GM19351 (cell line): ENCODE measurements around the gene FNIP2.
"Not testable (repeated sequence)": the region's sequence is repeated elsewhere in the genome, so short reads cannot be mapped to it uniquely, and the experiment has no call there.

Source experiments
- ATAC-seq: cut with Tn5 transposase; IDR thresholded peaks from one replicate; pipeline ENCODE4 v1.9.1; 2021; ENCODE audit warnings: mild to moderate bottlenecking, moderate library complexity; ENCODE audit not compliant: unreplicated experiment

The FNIP2 gene

DNA sequence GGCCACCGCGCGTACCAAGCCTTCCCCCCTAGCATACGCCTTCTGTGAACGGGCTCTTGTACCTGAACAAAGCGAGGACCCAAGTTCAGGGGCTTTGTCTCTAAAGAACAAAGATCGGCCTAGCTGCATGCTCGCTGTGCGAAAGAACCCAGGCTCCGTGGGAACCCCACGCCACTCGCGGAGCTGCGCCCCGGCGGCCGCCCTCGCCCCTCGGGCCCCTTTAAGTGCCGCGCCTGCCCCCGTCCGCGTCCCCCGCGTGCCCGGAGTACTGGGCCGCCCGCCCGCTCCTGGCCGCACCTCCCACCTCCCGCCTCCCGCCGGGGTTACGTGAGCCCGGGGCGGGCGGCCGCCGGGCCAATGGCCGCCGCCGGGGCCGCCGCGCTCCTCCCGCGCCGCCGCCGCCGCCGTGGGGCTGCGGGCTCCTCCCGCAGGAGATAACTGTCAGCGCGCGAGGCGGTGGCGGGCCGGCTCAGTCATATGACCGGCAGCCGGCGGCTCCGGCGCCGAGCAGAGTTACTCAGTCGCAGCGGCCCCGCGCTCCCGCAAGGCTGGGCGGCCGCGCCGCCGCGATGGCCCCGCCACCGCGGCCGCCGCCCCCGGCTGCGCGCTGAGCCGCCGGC is at the start of gene FNIP2:
FNIP2 (plus strand) TSS at position 472 of the 620 bp plus-strand sequence. CDS start 187 bp downstream, outside the sequence.
- peak; percentile 77 for ATAC-seq

DNA sequence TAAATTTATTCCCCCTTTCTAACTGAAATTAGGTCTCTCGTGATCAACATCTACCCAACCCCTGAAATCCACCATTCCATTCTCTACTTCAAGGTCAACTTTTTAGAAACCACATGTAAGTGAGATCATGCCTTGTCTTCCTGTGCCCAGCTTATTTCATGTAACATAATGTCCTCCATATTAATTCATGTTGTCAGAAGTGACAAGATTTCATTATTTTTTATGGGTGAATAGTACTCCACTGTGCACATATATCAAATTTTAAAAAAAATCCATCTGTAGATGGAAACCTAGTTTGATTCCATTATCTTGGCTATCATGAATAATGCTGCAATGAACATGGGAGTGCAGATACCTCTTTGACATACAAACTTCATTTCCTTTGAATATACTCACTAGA is 47.1 kb upstream of the FNIP2 start:
- no peak for ATAC-seq

DNA sequence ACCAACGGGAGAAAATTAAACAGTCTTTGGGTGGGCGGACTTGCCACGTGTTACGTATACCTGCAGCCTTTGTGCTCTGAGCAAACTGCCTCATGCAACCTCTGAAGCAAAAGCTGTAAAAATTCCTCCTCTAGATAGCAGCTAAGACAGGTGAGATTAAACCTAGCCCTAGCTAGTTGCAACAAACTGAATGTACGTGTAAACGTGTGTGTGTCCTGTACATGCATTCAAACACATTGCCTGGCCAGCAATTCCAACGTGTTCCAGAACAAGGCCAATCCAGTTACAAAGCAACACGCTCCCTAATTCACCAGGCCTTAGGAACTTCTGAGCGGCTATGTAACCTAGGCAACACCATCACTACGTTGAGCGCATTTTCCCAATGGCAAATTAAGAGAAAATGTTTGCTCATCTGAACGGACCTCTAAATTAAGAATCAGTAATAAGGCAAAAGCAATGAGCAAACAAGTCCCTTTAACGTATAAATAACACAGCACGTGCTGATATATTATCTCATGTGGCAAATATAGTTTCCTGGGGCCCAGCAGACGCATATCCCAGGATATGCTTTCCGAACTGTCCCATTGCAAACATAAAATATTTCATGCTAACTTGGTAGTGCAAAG is 46.4 kb upstream of the FNIP2 start:
- no peak for ATAC-seq

DNA sequence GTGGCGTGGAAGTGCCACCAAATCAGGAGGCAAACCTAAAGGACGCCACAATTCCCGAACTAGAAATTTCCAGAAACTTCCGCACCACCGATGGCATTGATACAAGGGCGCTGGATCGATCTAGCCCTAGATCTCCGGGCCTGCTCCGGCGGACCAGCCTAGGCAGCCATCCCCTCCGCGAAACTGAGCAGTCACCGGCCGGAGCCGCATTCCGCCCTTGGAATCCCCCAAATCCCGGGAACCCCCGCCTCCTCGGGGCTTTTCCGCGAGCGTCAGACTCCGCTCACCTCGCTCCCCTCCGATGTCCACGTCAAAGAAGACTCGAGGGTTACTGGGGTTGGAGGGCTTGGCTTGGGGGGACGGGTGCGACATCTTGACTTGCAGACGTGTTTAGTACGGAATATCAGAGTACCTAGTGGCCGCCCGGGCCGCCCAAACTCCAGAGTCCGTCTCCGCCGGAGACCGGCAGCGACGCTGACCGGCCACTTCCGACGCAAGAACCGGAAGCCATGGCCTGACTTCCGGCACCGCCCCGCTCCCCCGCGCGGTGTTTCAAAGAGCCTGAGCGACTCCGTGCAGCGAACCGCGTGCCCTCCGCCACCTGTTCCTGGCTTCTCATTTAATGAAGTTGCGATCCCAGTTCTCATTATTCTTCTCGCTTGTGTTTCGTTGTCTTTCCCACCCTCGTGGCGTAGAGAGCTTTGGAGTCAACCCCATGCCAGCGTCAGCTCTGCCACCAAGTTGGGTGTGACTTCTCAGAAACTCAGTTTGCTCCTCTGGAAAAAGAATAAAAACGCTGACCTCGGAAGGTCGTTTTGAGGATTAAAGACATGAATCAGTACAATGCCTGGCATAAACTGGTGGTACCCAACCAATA is 45.7 kb upstream of the FNIP2 start, which contains the start of gene PPID:
PPID (minus strand) TSS at position 480 of the 877 bp plus-strand sequence; CDS start at position 372, 108 bp downstream.
- ATAC-seq = peak; percentile 97

DNA sequence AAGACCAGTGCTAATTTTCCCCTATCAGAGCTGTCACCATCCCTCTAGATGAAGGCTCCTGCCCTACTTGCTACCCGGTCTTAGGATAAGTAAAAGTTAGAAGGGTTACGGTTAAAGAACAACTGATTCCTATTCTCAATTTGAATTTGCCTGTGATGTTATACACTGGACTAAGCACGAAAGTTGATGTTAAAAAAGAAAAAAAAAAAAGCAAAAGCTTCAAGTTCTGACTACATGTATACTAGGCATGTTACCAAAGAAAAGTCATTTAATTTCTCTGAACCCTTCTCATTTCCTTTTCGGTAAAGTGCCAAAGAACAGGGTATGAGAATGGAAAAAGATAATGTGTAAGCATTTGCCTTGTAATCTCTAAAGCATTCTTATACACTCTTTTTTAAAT is 44.2 kb upstream of the FNIP2 start:
- no peak for ATAC-seq

DNA sequence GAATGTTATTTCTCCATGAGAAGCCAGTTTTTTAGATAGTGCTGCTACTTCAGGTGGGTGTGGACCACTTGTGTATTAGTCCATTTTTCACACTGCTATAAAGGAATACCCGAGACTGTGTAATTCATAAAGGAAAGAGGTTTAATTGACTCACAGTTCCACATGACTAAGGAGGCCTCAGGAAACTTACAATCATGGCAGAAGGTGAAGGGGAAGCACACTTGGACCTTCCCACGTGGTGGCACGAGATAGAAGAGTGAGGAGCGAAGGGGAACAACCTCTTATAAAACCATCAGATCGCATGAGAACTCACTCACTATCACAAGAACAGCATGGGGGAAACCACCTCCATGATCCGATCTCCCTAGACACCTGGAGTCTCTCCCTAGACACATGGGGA is 42.2 kb upstream of the FNIP2 start:
- no peak for ATAC-seq

DNA sequence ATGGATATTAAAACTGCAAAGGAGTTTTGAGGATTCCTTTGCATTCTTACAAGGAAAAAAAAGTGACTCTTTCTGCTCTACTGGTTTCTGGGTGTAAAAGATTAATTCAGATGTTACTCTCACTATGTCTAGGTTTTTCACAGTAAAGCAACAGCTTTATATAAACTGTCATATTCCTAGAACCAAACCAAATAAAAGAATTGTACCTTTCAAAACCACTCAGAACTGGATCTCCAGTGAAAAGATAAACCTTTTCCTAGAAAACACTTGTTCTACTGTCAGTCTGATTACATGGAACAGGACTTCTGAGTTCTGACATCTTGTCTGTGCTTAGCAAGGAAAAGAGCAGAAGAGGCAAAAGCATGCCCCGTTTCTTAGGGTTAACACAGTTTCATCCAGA is 40.6 kb upstream of the FNIP2 start:
- no peak for ATAC-seq

DNA sequence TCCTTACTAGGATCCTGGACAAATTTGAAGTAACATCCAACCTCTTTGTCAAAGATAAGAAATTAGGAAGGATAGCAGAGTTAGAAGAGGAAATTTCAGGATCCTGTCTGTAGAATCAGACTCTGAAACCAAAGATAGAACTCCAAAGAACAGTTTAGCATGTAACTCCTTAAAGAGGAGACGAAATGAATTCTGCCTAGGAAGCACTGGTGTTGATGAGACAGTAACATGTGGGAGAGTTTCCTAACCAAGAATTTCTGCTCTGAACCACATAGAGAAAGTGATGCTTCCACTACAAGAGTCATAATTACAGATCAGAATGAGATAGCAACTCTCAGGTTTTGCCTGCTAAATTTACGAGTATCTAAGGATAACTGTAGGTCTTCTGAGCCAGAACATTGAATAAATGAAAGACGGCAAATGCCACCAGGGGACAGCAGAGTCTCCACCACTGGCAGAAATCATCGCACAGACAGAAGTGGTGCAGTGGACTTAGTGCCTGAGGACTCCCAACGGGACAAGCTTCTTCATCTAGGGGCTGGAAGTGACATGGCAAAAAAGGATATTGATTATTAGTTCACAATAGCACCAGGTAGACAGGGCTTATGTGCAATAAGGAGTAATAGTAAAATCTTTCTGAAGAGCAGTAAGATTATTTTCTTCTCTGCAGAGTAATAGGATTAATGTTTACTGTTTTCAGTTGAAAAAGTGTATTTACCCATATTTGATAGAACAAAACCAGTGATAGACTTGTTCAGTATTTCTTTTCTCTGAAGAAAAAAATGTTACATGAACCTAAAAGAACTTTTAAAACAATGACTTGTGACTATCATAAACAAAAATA is 38.9 kb upstream of the FNIP2 start:
- peak; percentile 91 for ATAC-seq

DNA sequence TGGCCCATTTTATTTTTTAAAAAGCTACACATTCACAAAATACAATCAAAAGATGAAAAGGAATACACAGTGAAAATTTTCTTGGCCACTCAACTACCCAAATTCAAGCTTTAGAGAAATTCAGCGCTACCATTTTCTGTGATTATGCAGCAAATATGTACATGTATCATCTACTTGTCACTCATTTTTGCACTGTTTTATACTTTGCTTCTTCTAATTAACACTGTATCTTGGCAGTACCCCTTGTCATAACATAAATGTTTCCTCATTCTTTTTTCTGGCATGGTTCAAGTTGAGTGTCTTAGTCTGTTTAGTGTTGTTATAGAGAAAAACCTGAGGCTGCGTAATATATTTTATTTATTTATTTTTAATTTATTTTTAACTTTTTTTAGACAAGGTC is 30.0 kb upstream of the FNIP2 start:
- no peak for ATAC-seq

DNA sequence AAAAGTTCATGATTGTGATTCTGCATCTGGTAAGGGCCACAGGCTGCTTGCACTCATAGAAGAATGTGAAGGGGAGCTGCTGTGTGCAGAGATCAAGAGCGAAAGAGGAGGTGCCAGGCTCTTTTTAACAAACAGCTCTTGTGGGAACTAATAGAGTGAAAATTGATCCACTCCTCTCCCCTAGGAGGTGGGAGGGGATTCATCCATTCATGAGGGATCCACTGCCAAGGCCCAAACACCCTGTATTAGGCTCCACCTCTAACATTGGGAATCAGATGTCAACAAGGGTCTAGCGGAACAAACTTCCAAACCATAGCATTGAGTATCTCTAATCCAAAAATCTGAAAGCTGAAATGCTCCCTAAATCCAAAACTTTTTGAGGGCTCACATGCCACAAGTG is 29.2 kb upstream of the FNIP2 start:
- no peak for ATAC-seq

DNA sequence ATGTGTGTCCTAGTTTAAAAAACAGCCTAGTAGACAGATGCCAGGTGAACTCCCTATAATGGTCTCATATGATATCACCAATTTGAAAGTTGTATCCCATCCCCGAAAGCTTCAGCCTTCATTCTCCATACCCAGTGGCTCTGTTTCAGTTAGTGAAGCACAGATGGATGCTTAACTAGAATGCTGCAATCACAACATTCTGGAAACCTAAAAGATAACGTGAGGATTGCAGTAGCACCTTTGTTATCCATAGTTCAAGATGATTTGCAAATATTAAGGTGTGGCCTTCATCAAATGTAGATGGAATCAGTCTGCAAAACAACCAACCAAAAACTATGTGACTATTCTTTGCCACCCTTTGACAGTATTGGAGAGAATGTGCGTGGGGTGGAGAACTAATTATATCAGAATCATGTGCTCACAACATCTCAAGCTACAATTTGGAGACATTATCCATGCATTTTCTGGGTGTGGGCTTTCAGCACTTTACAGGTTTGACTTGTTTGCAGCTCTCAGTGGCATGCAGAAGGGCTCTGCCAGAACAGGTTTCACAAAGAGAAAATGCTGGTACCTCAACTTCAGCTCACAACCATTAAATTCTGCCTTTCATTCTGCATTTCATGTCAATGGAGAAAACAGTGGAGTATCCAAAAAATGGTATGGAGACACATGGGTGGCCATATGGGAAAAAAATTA is 27.4 kb upstream of the FNIP2 start:
- no peak for ATAC-seq

DNA sequence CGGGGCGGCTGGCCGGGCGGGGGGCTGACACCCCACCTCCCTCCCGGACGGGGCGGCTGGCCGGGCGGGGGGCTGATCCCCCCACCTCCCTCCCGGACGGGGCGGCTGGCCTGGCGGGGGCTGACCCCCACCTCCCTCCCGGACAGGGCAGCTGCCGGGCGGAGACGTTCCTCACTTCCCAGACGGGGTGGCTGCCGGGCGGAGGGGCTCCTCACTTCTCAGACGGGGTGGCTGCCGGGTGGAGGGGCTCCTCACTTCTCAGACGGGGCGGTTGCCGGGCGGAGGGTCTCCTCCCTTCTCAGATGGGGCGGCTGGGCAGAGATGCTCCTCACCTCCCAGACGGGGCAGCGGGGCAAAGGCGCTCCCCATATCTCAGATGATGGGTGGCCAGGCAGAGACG is 22.3 kb upstream of the FNIP2 start:
- not testable (repeated sequence) for ATAC-seq

DNA sequence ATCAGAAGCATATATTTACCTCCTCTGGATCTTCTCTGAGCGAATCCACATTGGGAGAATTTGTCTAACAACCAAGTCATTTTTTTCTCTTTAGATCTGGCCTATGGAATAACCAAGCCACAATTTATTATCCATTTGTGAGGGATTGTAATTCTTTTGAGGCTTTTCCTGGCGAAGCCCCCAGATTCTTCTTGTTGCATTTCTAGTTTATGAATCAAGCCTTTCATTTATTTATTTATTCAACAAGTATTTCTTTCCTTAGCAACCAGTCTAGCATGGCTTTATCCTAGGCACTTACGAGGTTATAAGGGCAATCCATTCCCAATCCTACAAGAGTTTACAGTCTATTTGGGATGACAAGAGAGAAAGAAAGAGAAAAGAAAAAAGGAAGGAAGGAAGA is 18.4 kb upstream of the FNIP2 start:
- ATAC-seq = no peak

DNA sequence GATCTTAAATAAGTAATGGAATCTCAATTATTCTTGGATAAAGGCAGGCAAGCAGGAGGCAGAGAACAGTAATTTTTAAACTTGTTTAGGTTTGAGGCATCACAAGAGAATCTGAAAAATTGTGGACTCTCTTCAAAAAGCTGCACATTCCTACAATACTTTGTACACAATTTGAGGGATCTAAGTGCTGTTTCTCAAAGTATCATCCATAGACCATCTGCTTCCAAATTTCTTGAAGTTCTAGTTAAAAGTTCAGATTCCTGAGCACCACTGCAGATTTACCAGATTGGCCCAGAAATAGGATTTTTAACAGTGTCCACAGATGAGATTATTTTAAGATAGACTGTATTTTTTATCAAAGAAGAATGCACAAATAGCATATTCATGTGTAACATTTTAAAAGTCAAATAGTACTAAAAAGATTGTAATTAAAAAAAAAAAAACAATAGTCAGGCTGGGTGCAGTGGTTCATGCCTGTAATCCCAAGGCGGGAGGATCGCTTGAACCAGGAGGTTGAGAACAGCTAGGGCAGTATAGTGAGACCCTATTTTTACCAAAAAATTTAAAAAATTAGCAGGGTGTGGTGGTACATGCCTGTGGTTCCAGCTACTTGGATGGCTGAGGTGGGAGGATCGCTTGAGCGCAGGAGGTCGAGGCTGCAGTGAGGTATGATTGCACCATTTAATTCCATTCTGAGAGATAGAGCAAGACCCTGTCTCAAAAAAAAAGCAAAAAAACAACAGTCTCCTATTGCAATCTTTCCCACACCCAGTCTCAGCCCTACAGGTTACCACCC is 14.2 kb upstream of the FNIP2 start:
- no peak for ATAC-seq

DNA sequence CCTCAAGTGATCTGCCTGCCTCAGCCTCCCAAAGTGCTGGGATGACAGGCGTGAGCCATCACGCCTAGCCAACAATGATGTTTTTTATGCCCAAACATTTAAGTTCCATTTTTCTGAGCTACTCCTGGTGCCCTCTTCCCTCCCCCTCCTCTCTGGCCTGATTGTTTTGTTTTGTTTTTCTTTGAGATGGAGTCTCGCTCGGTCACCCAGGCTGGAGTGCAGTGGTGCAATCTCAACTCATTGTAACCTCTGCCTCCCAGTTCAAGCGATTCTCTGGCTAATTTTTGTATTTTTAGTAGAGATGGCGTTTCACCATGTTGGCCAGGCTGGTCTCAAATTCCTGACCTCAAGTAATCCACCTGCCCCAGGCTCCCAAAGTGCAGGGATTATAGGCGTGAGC is 13.0 kb upstream of the FNIP2 start:
- not testable (repeated sequence) for ATAC-seq

DNA sequence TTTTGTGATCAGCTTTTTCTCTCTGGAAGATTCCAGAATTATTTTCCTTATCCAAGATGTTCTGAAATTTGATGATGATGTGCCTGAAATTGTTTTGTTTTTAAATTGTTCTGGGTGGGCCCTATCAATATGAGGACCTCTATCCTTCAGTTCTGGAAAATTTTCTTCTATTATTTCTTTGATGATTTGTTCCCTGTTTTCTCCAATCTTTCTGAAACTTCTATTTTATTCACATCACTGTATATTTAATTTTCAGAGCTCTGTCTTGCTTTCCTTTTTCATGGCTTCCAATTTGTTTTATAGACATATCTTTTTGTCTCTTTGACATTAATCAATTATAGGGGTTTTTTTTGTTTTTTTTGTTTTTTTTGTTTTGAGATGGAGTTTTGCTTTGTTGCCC is 12.2 kb upstream of the FNIP2 start:
- ATAC-seq = no peak

DNA sequence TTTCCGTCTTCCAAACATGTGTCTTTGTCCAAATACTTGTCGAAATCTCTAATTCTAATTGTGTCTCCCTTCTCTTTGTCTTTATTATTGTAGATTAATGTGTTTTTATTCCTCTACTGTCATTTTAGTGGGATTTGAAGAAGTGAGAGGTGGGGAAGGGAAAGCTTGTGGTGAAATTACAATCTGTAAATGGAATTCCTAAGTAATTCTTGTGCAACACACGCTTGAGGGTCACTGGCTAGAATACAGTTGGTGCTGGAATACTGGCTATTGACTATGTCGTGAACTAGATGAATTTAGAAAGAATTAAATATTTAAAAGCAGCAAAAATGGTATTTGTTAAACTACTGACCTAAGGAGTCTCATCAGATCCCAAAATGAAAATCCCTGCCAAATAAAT is 10.7 kb upstream of the FNIP2 start:
- ATAC-seq = no peak

DNA sequence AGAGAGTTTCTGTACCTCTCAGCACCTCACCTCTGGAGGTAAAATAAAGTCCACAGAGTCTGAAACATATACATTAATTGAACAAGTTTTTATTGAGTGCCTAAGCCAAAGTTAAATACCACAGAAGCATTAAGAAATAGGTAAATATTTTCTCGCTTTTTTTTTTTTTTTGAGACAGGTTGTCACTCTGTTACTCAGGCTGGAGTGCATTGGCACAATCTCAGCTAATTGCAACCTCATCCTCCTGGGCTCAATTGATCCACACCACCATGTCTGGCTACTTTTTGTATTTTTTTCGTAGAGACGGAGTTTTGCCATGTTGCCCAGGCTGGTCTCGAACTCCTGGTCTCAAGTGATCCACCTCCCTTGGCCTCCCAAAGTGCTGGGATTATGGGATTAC is 10.1 kb upstream of the FNIP2 start:
- no peak for ATAC-seq

DNA sequence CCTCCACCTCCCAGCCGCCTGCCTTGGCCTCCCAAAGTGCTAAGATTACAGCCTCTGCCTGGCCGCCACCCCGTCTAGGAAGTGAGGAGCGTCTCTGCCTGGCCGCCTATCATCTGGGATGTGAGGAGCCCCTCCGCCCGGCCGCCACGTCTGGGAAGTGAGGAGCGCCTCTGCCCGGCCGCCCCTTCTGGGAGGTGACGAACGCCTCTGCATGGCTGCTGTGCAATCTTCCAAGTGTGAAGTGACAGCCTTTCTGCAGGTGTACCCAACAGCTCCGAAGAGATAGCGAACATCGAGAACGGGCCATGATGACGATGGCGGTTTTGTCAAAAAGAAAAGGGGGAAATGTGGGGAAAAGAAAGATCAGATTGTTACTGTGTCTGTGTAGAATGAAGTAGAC is 9.3 kb upstream of the FNIP2 start:
- ATAC-seq = not testable (repeated sequence)

DNA sequence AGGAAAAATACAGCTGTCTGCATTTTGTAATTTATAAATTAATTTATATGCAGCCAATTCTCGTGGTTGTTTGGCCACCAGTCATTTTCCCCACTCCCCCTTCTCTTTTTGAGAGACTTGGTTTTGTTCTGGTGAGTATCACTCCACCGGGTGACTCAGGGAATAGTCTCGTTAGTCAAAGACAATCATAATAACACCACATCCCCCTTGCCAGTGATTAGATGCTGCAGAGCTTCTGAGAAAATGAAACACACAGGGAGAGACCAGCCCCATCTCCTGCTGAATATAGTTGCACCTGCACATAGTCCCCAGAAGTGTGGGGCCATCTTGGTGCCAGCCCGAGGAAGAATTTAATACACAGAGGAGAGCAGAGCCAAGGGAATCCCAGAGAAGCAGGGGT is 8.0 kb upstream of the FNIP2 start:
- no peak for ATAC-seq
